ENCODE results near the gene TMCC1. TPM values are rescaled to one million over a fixed set of nuclear protein-coding genes. Genes with fewer than 3 reads are reported as not detected.

The TMCC1 gene
- polyA plus RNA-seq, 1 of the 3 experiments (the other 2 are of a cell fraction) = 7.2 TPM

DNA sequence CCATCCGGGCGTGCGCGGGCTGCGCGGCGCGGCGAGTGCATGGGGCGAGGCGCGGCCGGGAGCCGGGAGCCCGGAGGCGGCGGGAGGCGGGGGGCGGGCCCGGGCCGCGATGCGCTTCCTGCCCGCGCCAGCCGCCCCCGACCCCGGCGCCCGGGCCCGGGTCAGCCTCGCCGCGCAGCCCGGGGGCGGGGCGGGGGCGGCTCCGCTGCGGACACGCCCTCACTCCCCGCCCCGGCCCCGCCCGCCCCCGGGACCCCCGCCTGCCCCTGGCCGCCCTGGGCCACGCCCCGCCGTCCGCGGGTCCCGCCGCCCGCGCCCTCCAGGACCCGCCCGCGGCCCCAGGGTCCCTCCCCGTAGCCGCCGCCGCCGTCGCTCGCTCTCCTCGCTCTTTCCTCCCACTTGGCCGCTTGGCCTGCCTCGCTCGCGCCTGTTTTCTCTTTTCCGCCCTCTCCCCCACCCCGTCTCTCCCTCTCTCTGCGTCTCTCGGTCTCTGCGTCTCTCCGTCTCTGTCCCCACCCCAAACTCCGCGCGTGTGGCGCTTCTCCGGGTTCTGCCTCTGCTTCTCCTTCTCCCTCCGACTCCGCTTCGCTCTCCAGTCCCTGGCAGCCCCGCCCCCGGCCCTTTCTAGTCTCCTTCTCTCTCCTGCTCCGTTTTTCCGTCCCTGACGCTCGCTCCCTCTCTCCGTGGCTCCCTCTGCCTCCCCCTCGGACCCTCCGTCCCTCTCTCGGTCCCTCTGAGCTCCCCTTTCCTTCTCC, 286.7 kb downstream of the TMCC1 start, which contains the start of gene PLXND1:
Gene PLXND1, minus strand, starts transcription at position 41 of the 755 bp plus-strand sequence. Its CDS starts 37 bp downstream, at position 4.
- Histone ChIP-seq H3K27ac (ENCODE audit: low read depth in 2 of 2, low read length in 1 of 2) (no peak within 1 kb of the TSS), H3K4me2 (peak within 1 kb of the TSS; percentile 86), H3K79me2 (ENCODE audit: insufficient read depth) (peaks cover 16% of the 10 kb centered on the region), H3K4me1 (ENCODE audit: control insufficient read depth in 1 of 2, insufficient read depth in 2 of 2, low read depth in 1 of 2, low read length in 1 of 2) (peaks cover 7 to 10% of the 10 kb centered on the region in 2 experiments; a peak in 2 of 4 replicates), H3K9me3 (no peaks in the 10 kb centered on the region), H3F3A (replicated peaks; ENCODE audit: insufficient read depth) (peaks cover 17% of the 10 kb centered on the region), H4K20me1 (ENCODE audit: insufficient read depth) (peaks cover 14% of the 10 kb centered on the region), H2AFZ (ENCODE audit: low read depth) (peak within 1 kb of the TSS; percentile 74; the same call in 1 of the 2 replicates), H3K9ac (peak within 1 kb of the TSS; percentile 36; the same call in 1 of the 2 replicates), H3K9me2 (no peaks in the 10 kb centered on the region), H3K36me3 (replicated peaks in 1 of 2; ENCODE audit: control insufficient read depth in 1 of 2, insufficient read depth in 2 of 2, low read length in 1 of 2) (no peaks in the 10 kb centered on the region), H3K27me3 (ENCODE audit: insufficient read depth) (no peaks in the 10 kb centered on the region), H3K4me3 (ENCODE audit: low read depth in 2 of 2, low read length in 1 of 2) (peak within 1 kb of the TSS; percentile 45 to 66)
- TF ChIP-seq RXRA (IDR thresholded peaks at IDR 0.05; ENCODE audit: borderline replicate concordance, low read depth) (no peak), RFX5 (IDR thresholded peaks at IDR 0.05; ENCODE audit: low read length) (no peak), CHD2 (IDR thresholded peaks at IDR 0.05; ENCODE audit: low read length, partially characterized antibody) (no peak), TCF12 (IDR thresholded peaks at IDR 0.05) (no peak), RCOR1 (IDR thresholded peaks at IDR 0.05; ENCODE audit: low read length) (no peak)
- TF ChIP-seq, protein P1, sequence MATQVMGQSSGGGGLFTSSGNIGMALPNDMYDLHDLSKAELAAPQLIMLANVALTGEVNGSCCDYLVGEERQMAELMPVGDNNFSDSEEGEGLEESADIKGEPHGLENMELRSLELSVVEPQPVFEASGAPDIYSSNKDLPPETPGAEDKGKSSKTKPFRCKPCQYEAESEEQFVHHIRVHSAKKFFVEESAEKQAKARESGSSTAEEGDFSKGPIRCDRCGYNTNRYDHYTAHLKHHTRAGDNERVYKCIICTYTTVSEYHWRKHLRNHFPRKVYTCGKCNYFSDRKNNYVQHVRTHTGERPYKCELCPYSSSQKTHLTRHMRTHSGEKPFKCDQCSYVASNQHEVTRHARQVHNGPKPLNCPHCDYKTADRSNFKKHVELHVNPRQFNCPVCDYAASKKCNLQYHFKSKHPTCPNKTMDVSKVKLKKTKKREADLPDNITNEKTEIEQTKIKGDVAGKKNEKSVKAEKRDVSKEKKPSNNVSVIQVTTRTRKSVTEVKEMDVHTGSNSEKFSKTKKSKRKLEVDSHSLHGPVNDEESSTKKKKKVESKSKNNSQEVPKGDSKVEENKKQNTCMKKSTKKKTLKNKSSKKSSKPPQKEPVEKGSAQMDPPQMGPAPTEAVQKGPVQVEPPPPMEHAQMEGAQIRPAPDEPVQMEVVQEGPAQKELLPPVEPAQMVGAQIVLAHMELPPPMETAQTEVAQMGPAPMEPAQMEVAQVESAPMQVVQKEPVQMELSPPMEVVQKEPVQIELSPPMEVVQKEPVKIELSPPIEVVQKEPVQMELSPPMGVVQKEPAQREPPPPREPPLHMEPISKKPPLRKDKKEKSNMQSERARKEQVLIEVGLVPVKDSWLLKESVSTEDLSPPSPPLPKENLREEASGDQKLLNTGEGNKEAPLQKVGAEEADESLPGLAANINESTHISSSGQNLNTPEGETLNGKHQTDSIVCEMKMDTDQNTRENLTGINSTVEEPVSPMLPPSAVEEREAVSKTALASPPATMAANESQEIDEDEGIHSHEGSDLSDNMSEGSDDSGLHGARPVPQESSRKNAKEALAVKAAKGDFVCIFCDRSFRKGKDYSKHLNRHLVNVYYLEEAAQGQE (IDR thresholded peaks at IDR 0.05; ENCODE audit: low read depth, low read length) = no peak
- peak; percentile 94 for DNase-seq
- ChIA-PET POLR2A (no interaction called here), CTCF (interaction anchor here (2.2 kb wide), 1 partner anchor 116 kb away, joined by 10 read pairs; no protein-coding TSS in a partner anchor)
- 35% methylated on average over 57 of the region's 96 CpGs for WGBS (ENCODE audit: low lambda C conversion rate)

DNA sequence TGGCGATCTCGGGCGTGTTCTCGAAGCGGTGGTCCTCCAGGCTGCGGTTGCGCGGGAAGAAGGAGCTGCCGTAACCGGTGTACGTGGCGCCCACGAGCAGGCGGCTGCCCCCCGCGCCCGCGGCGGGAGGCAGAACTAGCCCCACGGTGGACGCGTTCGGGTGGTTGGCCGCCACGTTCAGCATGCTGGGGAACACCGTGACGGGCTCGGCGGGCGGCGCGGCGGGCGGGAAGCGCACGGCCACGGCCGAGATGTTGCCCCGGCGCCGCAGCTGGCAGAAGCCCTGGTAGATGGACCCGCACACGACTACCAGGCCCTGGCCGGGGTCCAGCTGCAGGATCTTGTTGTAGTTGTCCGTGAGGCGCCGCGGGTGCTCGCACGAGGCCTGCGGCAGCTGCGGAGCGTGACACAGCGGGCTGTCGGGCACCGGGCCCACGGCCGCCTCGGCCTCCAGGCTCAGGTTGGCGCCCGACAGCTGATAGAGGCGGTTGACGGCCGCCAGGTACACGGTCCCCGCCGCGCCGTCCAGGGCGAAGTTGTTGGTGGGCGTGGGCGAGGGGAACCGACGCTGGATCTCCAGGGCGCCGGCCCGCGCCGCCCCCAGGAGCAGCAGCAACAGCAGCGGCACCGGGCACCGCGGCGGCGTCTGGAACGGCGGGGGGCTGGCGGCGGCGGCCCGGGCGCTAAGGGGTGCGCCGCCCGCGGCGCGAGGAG, 287.4 kb downstream of the TMCC1 start:
- H3K36me3 ChIP-seq (replicated peaks in 1 of 2; ENCODE audit: control insufficient read depth in 1 of 2, insufficient read depth in 2 of 2, low read length in 1 of 2) = no peaks in the 10 kb centered on the region
- peaks cover 4 to 10% of the 10 kb centered on the region in 2 experiments; a peak in 2 of 4 replicates for H3K4me1 ChIP-seq (ENCODE audit: control insufficient read depth in 1 of 2, insufficient read depth in 2 of 2, low read depth in 1 of 2, low read length in 1 of 2)
- H3K27me3 ChIP-seq (ENCODE audit: insufficient read depth) = no peaks in the 10 kb centered on the region
- peak overlapping the region; percentile 46; the same call in 1 of the 2 replicates for H2AFZ ChIP-seq (ENCODE audit: low read depth)
- H3K4me3 ChIP-seq (ENCODE audit: low read depth in 2 of 2, low read length in 1 of 2) = peak overlapping the region; percentile 45 to 66
- WGBS (ENCODE audit: low lambda C conversion rate) = 0% methylated on average over 6 of the region's 98 CpGs
- TF ChIP-seq SIN3A (IDR thresholded peaks at IDR 0.05; ENCODE audit: borderline replicate concordance, low read depth, low read length) = no peak
- TF ChIP-seq NFIC (IDR thresholded peaks at IDR 0.05; ENCODE audit: borderline replicate concordance) = 0 out of 2 replicates have a peak, but pooled peaks have one; percentile 7
- no peak for TF ChIP-seq JUND (IDR thresholded peaks at IDR 0.05)
- no peak for TF ChIP-seq EP300 (IDR thresholded peaks at IDR 0.05; ENCODE audit: borderline replicate concordance in 1 of 2, low read depth in 1 of 2, low read length in 1 of 2)
- H3K9me2 ChIP-seq = no peaks in the 10 kb centered on the region
- DNase-seq = peak; percentile 78
- H4K20me1 ChIP-seq (ENCODE audit: insufficient read depth) = peaks cover 14% of the 10 kb centered on the region
- H3F3A ChIP-seq (replicated peaks; ENCODE audit: insufficient read depth) = peaks cover 17% of the 10 kb centered on the region
- no peak overlapping the region for H3K27ac ChIP-seq (ENCODE audit: low read depth in 2 of 2, low read length in 1 of 2)
- peak overlapping the region; percentile 86 for H3K4me2 ChIP-seq
- H3K79me2 ChIP-seq (ENCODE audit: insufficient read depth) = peaks cover 23% of the 10 kb centered on the region
- peak overlapping the region; percentile 36; the same call in 1 of the 2 replicates for H3K9ac ChIP-seq
- POLR2A ChIA-PET = no interaction called here
- CTCF ChIA-PET = interaction anchor here (1.0 to 2.2 kb wide), 5 partner anchors 12 to 328 kb away, joined by 3 to 10 read pairs (median 4); no protein-coding TSS in a partner anchor
- no peaks in the 10 kb centered on the region for H3K9me3 ChIP-seq
